Lower leg skin (tissue), 3 donors: ENCODE results near the gene CC2D2A.

Source experiments
- CTCF ChIP-seq, 3 donors: fragments of 450-650 bp; IDR thresholded peaks; one replicate each; pipeline ENCODE4 v1.5.1; 2016; ENCODE audit warnings: antibody characterized with exemption in 3 of 3, mild to moderate bottlenecking in 3 of 3, moderate library complexity in 2 of 3
- POLR2A ChIP-seq, 2 donors: fragments of 450-650 bp; IDR thresholded peaks; one replicate each; pipeline ENCODE4 v1.6.1; 2016 to 2017; ENCODE audit warnings: antibody characterized with exemption in 2 of 2, mild to moderate bottlenecking in 1 of 2, moderate library complexity in 1 of 2

- TF ChIP-seq CTCF (IDR thresholded peaks at IDR 0.05): no peak
- TF ChIP-seq POLR2A (IDR thresholded peaks at IDR 0.05): no peak
These were observed 25.9 kb downstream of the CC2D2A start for GRCh38 chr4:15495621-15496020.
